T-cell (primary cell): Measurements from ENCODE around the gene FMO2. TPM values are rescaled to one million over a fixed set of nuclear protein-coding genes. Genes with fewer than 3 reads are reported as not detected.
A peak's percentile ranks its signal among the peaks of the same experiment; 100 is the strongest.
"Not testable (repeated sequence)": the region's sequence is repeated elsewhere in the genome, so short reads cannot be mapped to it uniquely, and the experiment has no call there.

ENCODE experiments used
- ATAC-seq, 4 experiments: fragments of 200-7000 bp in 3 of 4; fragments of 150-1000 bp in 1 of 4; cut with Tn5 transposase; replicated peaks in 1 of 4; 1 replicate in 3 of 4; 2 replicates in 1 of 4; pipeline ENCODE4 v1.10.0; 2021; ENCODE audit warnings: moderate library complexity in 3 of 4, mild to moderate bottlenecking in 2 of 4, moderate number of reproducible peaks in 1 of 4
- CTCF ChIA-PET, 2 donors: fragments of 300-600 bp; sonication (Branson Sonifier 250); formaldehyde crosslinking; loops; one replicate each; lab custom pipeline; 2022; ENCODE audit warnings: antibody characterized with exemption in 2 of 2; lab: Charles Lee
- POLR2A ChIA-PET, 2 donors: fragments of 300-600 bp; sonication (Branson Sonifier 250); formaldehyde crosslinking; loops; one replicate each; lab custom pipeline; 2022; ENCODE audit warnings: antibody characterized with exemption in 2 of 2; lab: Charles Lee
- DNase-seq, 35 experiments: peaks; one replicate each; pipeline versions ENCODE4 v3.0.0 to v3.0.0-alpha.2; 2013 to 2023
- H3K27ac ChIP-seq: one replicate; pipeline ENCODE4 v1.5.1; 2013; ENCODE audit warnings: low read length
- H3K27me3 ChIP-seq, 2 experiments: replicated peaks in 1 of 2; 1 replicate in 1 of 2; 2 replicates in 1 of 2; pipeline versions ENCODE4 v1.6.1 to v1.7.0; 2013; ENCODE audit warnings: low read length in 1 of 2, mixed read lengths in 1 of 2; ENCODE audit not compliant: control insufficient read depth in 2 of 2, insufficient read depth in 2 of 2; ENCODE audit errors: extremely low read depth in 1 of 2
- H3K36me3 ChIP-seq, 2 donors: 1 replicate in 1 of 2; 2 replicates in 1 of 2; pipeline versions ENCODE4 v1.6.1 to v1.7.0; 2013; ENCODE audit warnings: low read length in 1 of 2; ENCODE audit not compliant: control insufficient read depth in 2 of 2, insufficient read depth in 1 of 2; ENCODE audit errors: extremely low read depth in 1 of 2
- H3K4me1 ChIP-seq, 2 experiments: 1 replicate in 1 of 2; 2 replicates in 1 of 2; pipeline versions ENCODE4 v1.6.1 to v1.7.0; 2013; ENCODE audit warnings: low read length in 2 of 2, mixed read lengths in 1 of 2; ENCODE audit not compliant: insufficient read depth in 2 of 2, control insufficient read depth in 1 of 2; ENCODE audit errors: extremely low read depth in 1 of 2
- H3K4me3 ChIP-seq, 2 donors: 1 replicate in 1 of 2; 2 replicates in 1 of 2; pipeline versions ENCODE4 v1.5.1 to v1.7.0; 2013; ENCODE audit warnings: mild to moderate bottlenecking in 2 of 2, low read length in 1 of 2, moderate library complexity in 1 of 2; ENCODE audit not compliant: control insufficient read depth in 1 of 2; ENCODE audit errors: extremely low read depth in 1 of 2
- H3K9me3 ChIP-seq: 2 replicates; pipeline ENCODE4 v1.7.0; 2013
- H3K27ac Mint-ChIP-seq, 2 donors: one replicate each; pipeline ENCODE4 v1.8.0; 2020 to 2021; ENCODE audit warnings: mild to moderate bottlenecking in 2 of 2, mixed read lengths in 2 of 2
- H3K27me3 Mint-ChIP-seq, 2 donors: one replicate each; pipeline ENCODE4 v1.8.0; 2021 to 2022; ENCODE audit warnings: mixed read lengths in 2 of 2
- H3K36me3 Mint-ChIP-seq: one replicate; pipeline ENCODE4 v1.8.0; 2021; ENCODE audit warnings: mixed read lengths
- H3K4me1 Mint-ChIP-seq, 3 donors: one replicate each; pipeline ENCODE4 v1.8.0; 2020 to 2022; ENCODE audit warnings: mixed read lengths in 3 of 3, mild to moderate bottlenecking in 1 of 3
- H3K4me3 Mint-ChIP-seq, 3 donors: one replicate each; pipeline ENCODE4 v1.8.0; 2020 to 2022; ENCODE audit warnings: mild to moderate bottlenecking in 3 of 3, mixed read lengths in 3 of 3, moderate library complexity in 3 of 3
- H3K9me3 Mint-ChIP-seq, 3 donors: one replicate each; pipeline ENCODE4 v1.8.0; 2020 to 2022; ENCODE audit warnings: mixed read lengths in 3 of 3
- WGBS: methylation state at CpG from one replicate; pipeline ENCODE4 v1.1.5; 2013; ENCODE audit warnings: missing lambda C conversion rate; ENCODE audit not compliant: insufficient coverage; 5-methylcytosine and 5-hydroxymethylcytosine counted together
- total RNA-seq, 35 experiments: library from RNA in 6 of 35; stranded (reverse) in 6 of 35; fragments of 120-200 nt in 1 of 35; gene quantifications; one replicate each; pipeline versions ENCODE4 v1.2.1 to v1.2.4 and lab custom pipeline; 2013 to 2026

FMO2 gene
- total RNA-seq, 5 donors from 2014 or later (not counting 1 experiment from before 2014, with no cell fraction given): 0.38 to 0.82 (median 0.70) TPM; not detected in 2

DNA sequence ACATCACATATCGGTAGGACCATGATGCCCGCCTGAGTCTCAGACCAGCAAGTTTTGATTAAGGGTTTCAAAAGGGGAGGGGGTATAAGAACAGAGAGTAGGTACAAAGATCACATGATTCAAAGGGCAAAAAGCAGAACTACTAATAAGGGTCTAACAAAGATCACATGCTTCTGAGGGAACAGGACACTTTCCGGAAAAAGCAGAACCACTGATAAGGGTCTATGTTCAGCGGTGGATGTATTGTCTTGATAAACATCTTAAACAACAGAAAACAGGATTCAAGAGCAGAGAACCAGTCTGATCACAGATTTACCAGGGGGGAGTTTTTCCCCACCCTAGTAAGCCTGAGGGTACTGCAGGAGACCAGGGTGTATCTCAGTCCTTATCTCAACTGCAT, 51.1 kb downstream of the FMO2 start:
- DNase-seq, POLR2A ChIA-PET, H3K4me1 ChIP-seq, H3K27ac ChIP-seq, H3K4me3 ChIP-seq, H3K4me1 Mint-ChIP-seq, H3K36me3 ChIP-seq, ATAC-seq, CTCF ChIA-PET, H3K27ac Mint-ChIP-seq, H3K36me3 Mint-ChIP-seq, H3K4me3 Mint-ChIP-seq, H3K9me3 ChIP-seq: not testable (repeated sequence)
- H3K27me3 Mint-ChIP-seq: peaks cover 33 to 39% of the 10 kb centered on the region in 2 donors
- H3K27me3 ChIP-seq: peaks cover 0 to 11% of the 10 kb centered on the region in 2 experiments
- H3K9me3 Mint-ChIP-seq: peaks cover 17 to 21% (median 18%) of the 10 kb centered on the region in 3 donors
- no CpG with 5 or more reads among the region's 4 CpGs for WGBS

DNA sequence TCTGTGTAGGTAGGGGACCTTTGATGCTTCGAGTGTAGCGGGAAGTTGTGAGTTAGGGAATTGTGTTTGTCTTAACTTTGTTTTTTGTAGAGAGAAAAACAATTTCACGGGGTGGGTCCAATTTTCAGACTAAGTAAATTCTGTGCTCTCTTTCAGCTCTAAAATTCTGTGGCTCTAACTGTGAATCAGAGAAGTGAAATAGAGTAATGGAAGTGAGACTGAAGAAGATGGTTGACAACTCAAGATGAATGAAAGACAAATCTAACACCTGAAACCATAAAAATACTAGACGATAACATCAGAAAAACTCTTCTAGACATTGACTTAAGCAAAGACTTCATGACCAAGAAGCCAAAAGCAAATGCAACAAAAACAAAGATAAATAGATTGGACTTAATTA, 58.8 kb downstream of the FMO2 start:
- Histone ChIP-seq H3K4me1 (no peaks in the 10 kb centered on the region), H3K27ac (no peak overlapping the region), H3K27me3 (peaks cover 0 to 7% of the 10 kb centered on the region in 2 experiments), H3K36me3 (no peaks in the 10 kb centered on the region), H3K9me3 (no peaks in the 10 kb centered on the region), H3K4me3 (no peak overlapping the region)
- no peak overlapping the region for H3K27ac Mint-ChIP-seq
- H3K9me3 Mint-ChIP-seq: peaks cover 8 to 11% (median 11%) of the 10 kb centered on the region in 3 donors
- no peaks in the 10 kb centered on the region for H3K36me3 Mint-ChIP-seq
- WGBS: 78% methylated on average over 3 of the region's 4 CpGs
- H3K4me1 Mint-ChIP-seq: no peaks in the 10 kb centered on the region
- ChIA-PET POLR2A (no interaction called here), CTCF (interaction anchor here (2.0 to 4.0 kb wide), 2 partner anchors 70 kb away, joined by 6 to 12 read pairs; partner anchors contain the start of gene FMO4 (in 2 of the 2))
- no peak overlapping the region for H3K4me3 Mint-ChIP-seq
- DNase-seq (no peak), ATAC-seq (no peak)
- peaks cover 24 to 27% of the 10 kb centered on the region in 2 donors for H3K27me3 Mint-ChIP-seq

DNA sequence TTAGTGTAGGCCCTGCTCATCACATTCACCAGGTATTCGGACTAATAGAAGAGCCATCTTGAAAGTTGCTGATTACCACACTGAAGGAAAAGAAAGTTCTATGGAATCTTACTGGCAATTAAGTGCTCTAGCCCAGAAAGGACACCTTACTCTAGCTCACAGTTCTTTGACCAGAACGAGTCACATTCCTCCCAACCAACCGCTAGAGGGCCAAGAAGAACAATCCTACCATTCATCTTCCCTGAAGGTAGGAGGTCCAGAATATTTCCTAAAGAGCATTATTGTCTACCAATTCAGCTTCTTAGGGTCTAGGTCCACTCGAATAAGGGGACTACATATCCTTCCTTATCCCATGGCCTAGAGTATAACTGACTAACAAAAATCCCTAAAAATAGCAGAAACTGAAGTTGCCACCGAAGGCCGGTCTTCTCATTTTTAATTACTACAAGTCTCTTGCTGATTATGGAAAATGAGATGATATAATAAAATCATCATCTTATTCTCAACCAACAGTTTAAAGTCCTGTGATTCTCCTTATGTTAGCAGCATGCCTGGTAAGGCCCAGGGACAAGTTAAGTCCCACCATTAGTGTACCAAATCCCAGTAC, 60.5 kb downstream of the FMO2 start:
- Mint-ChIP-seq H3K4me1 (no peaks in the 10 kb centered on the region), H3K9me3 (no peaks in the 10 kb centered on the region), H3K36me3 (no peaks in the 10 kb centered on the region), H3K4me3 (no peak overlapping the region), H3K27me3 (peaks cover 14 to 32% of the 10 kb centered on the region in 2 donors), H3K27ac (no peak overlapping the region)
- Histone ChIP-seq H3K27ac (no peak overlapping the region), H3K9me3 (no peaks in the 10 kb centered on the region), H3K4me1 (no peaks in the 10 kb centered on the region), H3K27me3 (peaks cover 0 to 7% of the 10 kb centered on the region in 2 experiments), H3K36me3 (no peaks in the 10 kb centered on the region), H3K4me3 (no peak overlapping the region)
- ATAC-seq (peak in 1 of 4 experiments; percentile 43), DNase-seq (peak in 5 of 35 experiments; percentile 3 to 51 (median 10))
- ChIA-PET CTCF (interaction anchor here (0.6 to 3.5 kb wide), 5 partner anchors 29 to 1359 kb away, joined by 3 to 83 read pairs (median 5); partner anchors contain the start of gene FMO4 (in 2 of the 2)), POLR2A (interaction anchor here in 1 of 2 donors (0.6 kb wide), 1 partner anchor 1426 kb away, joined by 3 read pairs; no protein-coding TSS in a partner anchor)
- no CpG with 5 or more reads among the region's 6 CpGs for WGBS

DNA sequence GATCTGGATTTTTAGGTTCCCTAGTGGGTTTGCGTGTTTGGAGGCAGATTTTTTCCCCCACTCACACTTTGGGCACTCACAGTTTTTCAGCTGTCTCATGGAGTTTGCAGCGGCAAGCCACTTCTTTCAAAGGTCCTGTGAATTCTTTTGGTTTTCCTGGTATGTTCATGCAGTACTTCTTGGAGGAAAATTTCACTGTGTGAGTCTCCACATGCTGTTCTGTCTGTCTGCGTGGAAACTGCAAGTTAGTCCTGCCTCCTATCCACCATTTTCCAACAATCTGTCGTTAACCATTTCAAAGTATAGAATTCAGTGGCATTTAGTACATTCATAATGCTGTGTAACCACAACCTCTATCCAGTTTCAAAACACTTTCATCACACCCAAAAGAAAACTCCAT, 62.4 kb downstream of the FMO2 start:
- CTCF ChIA-PET: interaction anchor here (0.6 to 3.5 kb wide), 4 partner anchors 66 to 558 kb away, joined by 3 to 22 read pairs (median 4); partner anchors contain the start of gene FMO4 (in 2 of the 2)
- Mint-ChIP-seq H3K36me3 (no peaks in the 10 kb centered on the region), H3K9me3 (no peaks in the 10 kb centered on the region), H3K4me3 (no peak overlapping the region), H3K27ac (no peak overlapping the region), H3K4me1 (peaks cover 4 to 12% (median 10%) of the 10 kb centered on the region in 3 donors), H3K27me3 (peaks cover 26 to 35% of the 10 kb centered on the region in 2 donors)
- DNase-seq (no peak), ATAC-seq (no peak)
- H3K27ac ChIP-seq: no peak overlapping the region
- H3K9me3 ChIP-seq: no peaks in the 10 kb centered on the region
- WGBS: 100% methylated on average over 1 of the region's 4 CpGs
- POLR2A ChIA-PET: no interaction called here
- peaks cover 7 to 15% of the 10 kb centered on the region in 2 experiments for H3K27me3 ChIP-seq
- H3K4me3 ChIP-seq: no peak overlapping the region
- H3K36me3 ChIP-seq: no peaks in the 10 kb centered on the region
- peaks cover 0 to 15% of the 10 kb centered on the region in 2 experiments for H3K4me1 ChIP-seq

DNA sequence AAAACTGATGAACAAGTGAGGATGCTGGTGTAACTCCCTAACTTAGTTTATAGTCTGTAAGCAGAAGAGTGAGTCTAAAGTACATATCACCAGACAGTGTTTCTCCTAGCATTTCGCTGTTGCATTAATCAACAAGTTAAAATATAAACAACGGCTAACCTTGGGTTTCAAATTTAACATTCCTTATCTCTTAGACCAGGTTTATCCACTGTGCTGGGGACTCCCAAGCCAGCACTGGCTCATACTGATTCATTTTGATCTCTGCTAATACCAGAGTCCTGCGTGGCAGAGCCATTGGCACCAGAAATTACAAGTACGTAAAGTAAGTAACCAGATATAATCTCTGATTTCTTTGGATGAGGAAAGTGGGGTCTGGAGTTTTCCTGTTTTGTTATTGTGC, 63.2 kb downstream of the FMO2 start, which contains the start of gene FMO1:
FMO1 (plus strand) TSS at position 193 of the 400 bp plus-strand sequence. CDS start 9,594 bp downstream, outside the sequence.
- H3K4me1 ChIP-seq: peaks cover 0 to 16% of the 10 kb centered on the region in 2 experiments
- Mint-ChIP-seq H3K4me1 (peaks cover 6 to 17% (median 11%) of the 10 kb centered on the region in 3 donors), H3K4me3 (no peak within 1 kb of the TSS), H3K36me3 (no peaks in the 10 kb centered on the region), H3K9me3 (no peaks in the 10 kb centered on the region), H3K27me3 (peaks cover 34 to 38% of the 10 kb centered on the region in 2 donors), H3K27ac (no peak within 1 kb of the TSS)
- no peak within 1 kb of the TSS for H3K4me3 ChIP-seq
- peaks cover 7 to 19% of the 10 kb centered on the region in 2 experiments for H3K27me3 ChIP-seq
- WGBS: 100% methylated on average over 1 of the region's 4 CpGs
- DNase-seq (no peak), ATAC-seq (no peak)
- no peaks in the 10 kb centered on the region for H3K9me3 ChIP-seq
- CTCF ChIA-PET: interaction anchor here (0.6 to 3.5 kb wide), 3 partner anchors 65 to 559 kb away, joined by 4 to 22 read pairs (median 5); partner anchors contain the start of gene FMO4 (in 2 of the 2)
- H3K27ac ChIP-seq: no peak within 1 kb of the TSS
- POLR2A ChIA-PET: no interaction called here
- no peaks in the 10 kb centered on the region for H3K36me3 ChIP-seq

GRCh38 chr1:171248841-171249240, 63.7 kb downstream of the FMO2 start:
- POLR2A ChIA-PET: no interaction called here
- no peaks in the 10 kb centered on the region for H3K9me3 ChIP-seq
- peaks cover 7 to 21% of the 10 kb centered on the region in 2 experiments for H3K27me3 ChIP-seq
- CTCF ChIA-PET: interaction anchor here in 1 of 2 donors (0.5 to 1.5 kb wide), 2 partner anchors 12 to 65 kb away, joined by 4 to 5 read pairs; partner anchors contain the start of gene FMO4
- H3K27ac ChIP-seq: no peak overlapping the region
- Mint-ChIP-seq H3K4me3 (no peak overlapping the region), H3K9me3 (no peaks in the 10 kb centered on the region), H3K4me1 (peaks cover 6 to 17% (median 11%) of the 10 kb centered on the region in 3 donors), H3K27ac (no peak overlapping the region), H3K27me3 (peaks cover 34 to 37% of the 10 kb centered on the region in 2 donors), H3K36me3 (no peaks in the 10 kb centered on the region)
- ATAC-seq (no peak), DNase-seq (no peak)
- WGBS: no CpG with 5 or more reads among the region's 1 CpG
- H3K36me3 ChIP-seq: no peaks in the 10 kb centered on the region
- H3K4me1 ChIP-seq: peaks cover 0 to 16% of the 10 kb centered on the region in 2 experiments
- H3K4me3 ChIP-seq: no peak overlapping the region
